ENCODE measurements around the gene ISYNA1. TPM values are rescaled to one million over a fixed set of nuclear protein-coding genes. Genes with fewer than 3 reads are reported as not detected.

The ISYNA1 gene
- total and polyA plus RNA-seq, 2 donors = 26.0 to 35.6 TPM

DNA sequence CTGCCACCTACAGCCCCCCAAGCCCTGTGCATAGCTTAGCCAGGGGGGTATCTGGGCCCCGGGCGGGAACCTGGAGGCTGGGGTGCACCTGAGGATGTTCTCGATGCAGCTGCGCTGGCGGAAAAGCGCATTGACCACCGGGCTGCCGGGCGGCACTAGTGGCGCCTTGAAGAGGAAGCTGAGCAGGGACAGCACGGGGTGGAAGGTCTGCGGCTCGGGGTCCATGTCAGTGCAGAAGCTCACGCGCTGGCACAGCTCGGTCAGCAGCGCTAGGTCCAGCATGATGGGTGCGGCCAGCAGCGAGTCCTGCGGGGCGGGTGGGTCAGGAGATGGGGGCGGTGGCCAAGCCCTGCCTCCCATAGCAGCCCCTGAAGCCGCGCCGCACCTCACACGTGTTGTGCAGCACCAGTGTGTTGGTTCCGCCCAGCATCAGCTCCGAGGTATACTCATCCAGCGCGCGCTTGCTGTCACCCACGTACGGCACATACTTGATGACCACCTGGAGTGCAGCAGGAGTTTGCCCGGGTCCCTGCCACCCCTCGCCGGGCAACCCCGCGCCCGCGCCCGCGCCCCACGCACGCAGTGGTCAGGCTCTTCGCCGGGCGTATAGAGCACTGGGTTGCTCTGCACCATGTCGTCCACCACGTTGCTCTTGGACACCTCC is 2.6 kb downstream of the ISYNA1 start:
- no peak overlapping the region for H3K4me3 ChIP-seq (ENCODE audit: low read depth, low read length)
- no peak overlapping the region for H3K27ac ChIP-seq (ENCODE audit: low read depth)
- 95% methylated on average over 49 of the region's 49 CpGs for WGBS
- no peak for DNase-seq (ENCODE audit: extremely low spot score)
- H3K36me3 ChIP-seq (ENCODE audit: insufficient read depth) = no peaks in the 10 kb centered on the region
- no peaks in the 10 kb centered on the region for H3K4me1 ChIP-seq (ENCODE audit: insufficient read depth)

DNA sequence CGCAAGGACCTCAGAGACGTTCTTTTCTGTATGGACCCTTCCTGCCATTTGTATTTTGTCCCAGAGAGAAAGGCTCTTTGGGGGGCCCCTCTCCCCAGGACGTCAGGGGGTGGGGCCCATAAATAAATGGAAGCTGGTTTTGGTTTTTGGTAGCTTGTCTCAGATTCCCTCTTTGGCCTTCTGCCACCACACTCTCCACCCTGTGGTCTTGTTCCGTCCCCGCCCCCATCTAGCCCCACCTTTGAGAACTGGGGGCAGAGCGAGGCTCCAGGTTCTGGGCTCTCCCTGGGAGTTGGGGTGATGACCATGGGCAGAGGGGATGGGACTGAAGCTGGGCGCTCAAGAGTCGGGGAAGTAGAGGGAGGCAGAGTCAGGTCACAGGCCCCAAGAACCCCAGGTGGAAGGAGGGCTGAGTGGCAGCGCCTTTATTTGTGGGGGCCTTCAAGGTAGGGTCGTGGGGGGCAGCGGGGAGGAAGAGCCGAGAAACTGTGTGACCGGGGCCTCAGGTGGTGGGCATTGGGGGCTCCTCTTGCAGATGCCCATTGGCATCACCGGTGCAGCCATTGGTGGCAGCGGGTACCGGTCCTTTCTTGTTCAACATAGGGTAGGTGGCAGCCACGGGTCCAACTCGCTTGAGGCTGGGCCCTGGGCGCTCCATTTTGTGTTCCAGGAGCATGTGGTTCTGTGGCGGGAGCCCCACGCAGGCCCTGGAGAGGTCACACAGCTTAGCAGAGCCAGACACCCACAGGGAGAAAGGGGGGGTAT is 3.3 kb downstream of the ISYNA1 start:
- H3K4me1 ChIP-seq (ENCODE audit: insufficient read depth) = no peaks in the 10 kb centered on the region
- H3K4me3 ChIP-seq (ENCODE audit: low read depth, low read length) = no peak overlapping the region
- no peaks in the 10 kb centered on the region for H3K36me3 ChIP-seq (ENCODE audit: insufficient read depth)
- no peak for DNase-seq (ENCODE audit: extremely low spot score)
- WGBS = 85% methylated on average over 21 of the region's 21 CpGs
- H3K27ac ChIP-seq (ENCODE audit: low read depth) = no peak overlapping the region

DNA sequence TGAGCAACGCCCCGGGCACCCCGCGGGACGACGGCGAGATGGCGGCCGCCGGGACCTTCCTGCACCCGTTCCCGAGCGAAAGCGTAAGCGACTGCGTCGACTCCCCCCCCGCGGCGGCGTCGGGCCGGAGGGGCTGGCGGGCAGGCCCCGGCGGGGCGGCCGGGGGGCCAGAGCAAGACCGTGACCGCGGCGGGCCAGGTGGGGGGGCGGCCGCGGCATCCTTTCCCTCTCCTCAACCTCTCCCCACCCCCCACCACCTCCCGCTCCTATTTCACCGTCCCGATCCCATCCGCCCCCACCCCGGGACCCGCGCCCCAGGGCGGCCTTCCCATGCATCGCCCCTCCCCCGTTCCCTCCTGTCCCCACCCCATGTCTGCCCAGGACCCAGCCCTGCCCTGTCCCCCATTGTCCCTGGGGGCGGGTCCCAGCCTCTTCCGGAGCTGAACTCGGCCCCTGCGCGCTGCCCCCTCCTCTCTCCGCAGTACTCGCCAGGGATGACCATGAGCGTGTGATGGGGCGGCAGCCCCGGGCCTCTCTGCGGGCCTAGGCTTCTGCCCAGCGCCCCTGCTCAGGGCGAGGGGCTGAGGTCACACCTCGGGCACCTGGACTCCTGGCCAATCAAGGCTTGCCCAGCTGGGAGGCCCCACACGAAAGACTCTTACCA is 4.1 kb downstream of the ISYNA1 start:
- Histone ChIP-seq H3K4me1 (ENCODE audit: insufficient read depth) (peaks cover 1% of the 10 kb centered on the region), H3K27ac (ENCODE audit: low read depth) (no peak overlapping the region), H3K4me3 (ENCODE audit: low read depth, low read length) (peak overlapping the region; percentile 63), H3K36me3 (ENCODE audit: insufficient read depth) (no peaks in the 10 kb centered on the region)
- WGBS = 15% methylated on average over 60 of the region's 60 CpGs
- no peak for DNase-seq (ENCODE audit: extremely low spot score)

DNA sequence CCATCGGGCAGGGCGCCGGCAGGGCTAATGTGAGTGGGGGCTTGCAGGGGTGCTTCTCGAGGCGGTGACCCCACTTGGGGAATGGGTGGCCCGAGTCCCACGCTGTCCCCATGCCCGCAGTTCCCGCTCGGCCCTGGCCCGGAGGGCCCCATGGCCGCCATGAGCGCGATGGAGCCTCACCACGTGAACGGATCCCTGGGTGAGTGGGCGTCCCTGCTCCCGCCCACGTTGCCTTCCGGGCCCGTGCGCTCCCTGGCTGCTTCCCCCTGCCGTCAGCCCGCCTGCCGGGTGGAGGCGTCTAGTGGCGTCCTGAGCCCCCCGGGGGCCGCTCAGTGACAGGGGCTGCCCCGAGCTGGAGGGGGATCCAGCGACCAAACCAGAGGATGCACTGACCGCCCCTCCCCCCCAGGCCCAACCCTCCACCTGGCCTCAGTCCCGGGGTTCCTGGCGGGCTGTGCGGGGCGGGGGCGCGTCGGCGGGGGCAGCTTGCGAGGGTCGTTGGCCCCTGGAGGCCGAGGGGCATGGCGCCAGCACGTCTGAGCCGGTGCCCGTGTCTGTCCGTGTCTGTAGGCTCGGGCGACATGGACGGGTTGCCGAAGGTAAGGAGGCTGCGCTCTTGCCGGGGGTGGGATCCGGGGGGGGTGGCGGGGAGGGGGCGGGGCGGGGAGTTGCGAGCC is 4.8 kb downstream of the ISYNA1 start:
- no peak for DNase-seq (ENCODE audit: extremely low spot score)
- Histone ChIP-seq H3K4me3 (ENCODE audit: low read depth, low read length) (peak overlapping the region; percentile 63), H3K36me3 (ENCODE audit: insufficient read depth) (no peaks in the 10 kb centered on the region), H3K27ac (ENCODE audit: low read depth) (peak overlapping the region; percentile 39), H3K4me1 (ENCODE audit: insufficient read depth) (peaks cover 1% of the 10 kb centered on the region)
- WGBS = 15% methylated on average over 57 of the region's 59 CpGs

DNA sequence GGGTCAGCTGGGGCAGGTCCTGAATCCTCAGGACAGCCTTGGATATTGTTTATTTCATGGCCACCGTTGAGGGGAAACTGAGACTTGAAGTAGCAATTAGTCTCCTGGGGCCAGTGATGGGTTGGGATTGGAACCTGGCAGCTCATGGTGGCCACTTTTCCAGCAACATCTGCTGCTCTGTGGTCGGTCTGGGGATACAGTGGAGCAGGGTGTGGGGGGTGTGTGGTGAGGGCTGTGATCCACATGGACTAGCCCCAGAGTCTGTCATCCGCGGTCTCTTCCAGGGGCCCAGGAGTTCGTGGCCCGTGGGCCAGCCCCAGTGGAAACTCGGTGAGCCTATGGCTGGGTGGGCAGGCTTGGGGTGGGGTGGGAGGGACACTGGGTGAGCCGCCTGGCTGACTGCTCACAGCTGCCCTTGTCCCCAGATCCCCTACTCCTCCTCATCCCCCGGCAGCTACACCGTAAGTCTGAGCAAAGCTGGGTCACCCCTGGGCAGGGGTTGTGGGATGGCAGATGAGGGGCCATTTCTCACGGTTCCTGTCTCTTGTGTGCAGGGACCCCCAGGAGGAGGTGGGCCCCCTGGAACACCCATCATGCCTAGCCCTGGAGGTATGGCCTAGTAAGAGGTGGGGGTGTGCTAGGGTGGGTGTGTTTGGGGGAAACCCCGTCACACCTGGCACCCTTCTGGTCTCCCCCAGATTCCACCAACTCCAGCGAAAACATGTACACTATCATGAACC is 5.5 kb downstream of the ISYNA1 start:
- WGBS = 60% methylated on average over 13 of the region's 13 CpGs
- no peak for DNase-seq (ENCODE audit: extremely low spot score)
- H3K27ac ChIP-seq (ENCODE audit: low read depth) = no peak overlapping the region
- peak overlapping the region; percentile 63 for H3K4me3 ChIP-seq (ENCODE audit: low read depth, low read length)
- peaks cover 1% of the 10 kb centered on the region for H3K4me1 ChIP-seq (ENCODE audit: insufficient read depth)
- H3K36me3 ChIP-seq (ENCODE audit: insufficient read depth) = no peaks in the 10 kb centered on the region

DNA sequence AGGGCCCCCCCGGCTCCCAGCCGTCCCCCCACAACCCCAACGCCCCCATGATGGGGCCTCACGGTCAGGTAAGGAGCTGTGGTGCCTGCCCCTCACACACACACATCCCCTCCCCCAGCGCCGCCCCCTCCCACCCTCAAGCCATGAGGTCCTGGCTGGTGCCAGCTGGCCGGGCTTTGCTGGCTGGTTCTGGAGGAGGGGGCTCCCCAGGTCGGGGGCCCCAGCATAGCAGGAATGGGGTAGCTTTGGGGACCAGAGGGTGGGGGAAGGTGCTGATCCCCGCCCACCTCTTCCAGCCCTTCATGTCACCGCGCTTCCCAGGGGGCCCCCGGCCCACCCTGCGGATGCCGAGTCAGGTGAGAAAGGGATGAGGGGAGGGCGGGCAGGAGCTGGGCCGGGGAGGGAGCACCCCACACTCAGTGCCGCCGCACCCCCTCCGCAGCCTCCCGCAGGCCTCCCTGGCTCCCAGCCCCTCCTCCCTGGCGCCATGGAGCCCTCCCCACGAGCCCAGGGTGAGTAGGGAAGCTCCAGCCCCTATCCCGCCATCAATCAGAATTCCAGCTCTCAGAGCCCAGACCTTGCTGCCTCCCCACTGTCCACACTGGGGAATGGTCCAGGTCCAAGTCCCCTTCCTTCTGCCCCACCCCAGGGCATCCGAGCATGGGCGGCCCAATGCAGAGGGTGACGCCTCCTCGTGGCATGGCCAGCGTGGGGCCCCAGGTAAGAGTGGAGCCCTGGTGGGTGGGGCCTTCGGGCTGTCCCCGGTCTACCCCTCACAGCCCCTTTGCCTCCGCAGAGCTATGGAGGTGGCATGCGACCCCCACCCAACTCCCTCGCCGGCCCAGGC is 6.4 kb downstream of the ISYNA1 start:
- peaks cover 1% of the 10 kb centered on the region for H3K4me1 ChIP-seq (ENCODE audit: insufficient read depth)

DNA sequence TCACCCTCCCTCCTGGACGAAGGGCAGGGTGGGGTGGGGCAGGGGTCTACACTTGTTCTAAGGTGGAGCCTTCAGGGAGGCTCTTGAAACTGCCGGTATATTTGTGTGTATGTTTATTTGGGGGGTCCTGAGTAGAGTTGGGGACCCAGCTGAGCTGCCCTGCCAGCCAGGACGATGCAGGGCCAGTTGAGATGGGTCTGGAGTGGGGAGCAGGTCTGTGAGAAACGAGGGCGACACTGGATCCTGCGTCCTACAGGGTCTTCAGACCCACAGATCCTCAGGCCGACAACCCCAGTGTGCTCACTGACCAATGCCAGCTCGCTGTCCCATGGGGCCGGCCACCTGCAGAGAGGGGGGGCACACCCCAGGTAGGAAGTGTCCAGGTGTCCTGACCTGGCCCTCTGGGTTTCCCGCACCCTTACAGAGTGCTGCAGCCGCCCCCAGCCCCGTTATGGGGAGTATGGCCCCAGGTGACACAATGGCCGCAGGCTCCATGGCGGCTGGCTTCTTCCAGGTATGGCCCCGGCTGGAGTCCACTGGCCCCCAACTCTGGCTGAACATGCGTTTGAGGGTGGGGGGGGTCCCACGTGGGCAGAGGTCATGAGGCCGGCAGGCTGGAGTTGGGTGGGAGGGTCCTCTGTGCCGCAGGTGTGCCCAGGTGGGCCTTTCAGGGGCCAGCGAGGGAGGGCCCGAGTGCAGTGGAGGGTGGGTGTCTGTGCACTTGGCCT is 7.4 kb downstream of the ISYNA1 start:
- DNase-seq (ENCODE audit: extremely low spot score) = no peak
- 82% methylated on average over 21 of the region's 21 CpGs for WGBS
- H3K4me3 ChIP-seq (ENCODE audit: low read depth, low read length) = no peak overlapping the region
- no peak overlapping the region for H3K27ac ChIP-seq (ENCODE audit: low read depth)
- H3K4me1 ChIP-seq (ENCODE audit: insufficient read depth) = peaks cover 1% of the 10 kb centered on the region
- H3K36me3 ChIP-seq (ENCODE audit: insufficient read depth) = no peaks in the 10 kb centered on the region

More for the DNA sequence above, 6.4 kb downstream of the ISYNA1 start:
- 74% methylated on average over 34 of the region's 34 CpGs for WGBS
- DNase-seq (ENCODE audit: extremely low spot score) = no peak
- H3K27ac ChIP-seq (ENCODE audit: low read depth) = no peak overlapping the region
- H3K36me3 ChIP-seq (ENCODE audit: insufficient read depth) = no peaks in the 10 kb centered on the region
- H3K4me3 ChIP-seq (ENCODE audit: low read depth, low read length) = no peak overlapping the region

DNA sequence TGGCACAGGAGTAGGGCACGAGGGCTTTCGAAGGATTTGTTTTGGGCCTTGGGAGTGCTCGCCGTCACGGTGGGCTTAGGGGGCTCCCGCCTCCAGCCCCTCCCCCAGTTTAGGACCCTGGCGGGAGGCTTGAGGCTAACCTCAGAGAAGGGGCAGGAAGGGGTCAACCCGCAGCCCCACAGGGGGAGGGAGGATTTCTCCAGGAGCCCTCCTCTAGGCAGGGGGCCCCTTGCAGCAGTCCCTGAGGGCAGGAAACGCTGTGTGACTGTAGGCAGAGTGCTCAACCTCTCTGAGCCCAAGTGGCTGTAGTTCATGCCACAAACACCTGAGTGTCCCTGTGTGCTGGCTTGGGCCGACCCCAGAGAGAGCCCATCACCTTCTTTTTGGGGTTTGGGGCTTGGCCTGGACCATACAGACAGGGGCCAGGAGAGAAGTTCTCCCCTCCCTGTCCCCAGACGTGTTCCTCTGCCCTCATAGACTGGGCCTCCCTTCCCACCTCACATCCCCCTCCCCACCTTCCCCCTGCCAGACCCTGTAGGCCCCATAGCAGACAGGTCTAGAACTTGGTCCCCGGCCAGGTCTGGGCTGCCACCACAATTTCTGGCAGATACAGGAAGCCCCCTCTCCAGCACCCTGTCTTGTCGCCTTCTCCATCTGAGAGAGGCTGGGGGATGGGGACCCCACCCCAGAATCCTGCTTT is 8.1 kb downstream of the ISYNA1 start:
- DNase-seq (ENCODE audit: extremely low spot score) = no peak
- Histone ChIP-seq H3K4me1 (ENCODE audit: insufficient read depth) (peaks cover 1% of the 10 kb centered on the region), H3K36me3 (ENCODE audit: insufficient read depth) (no peaks in the 10 kb centered on the region), H3K27ac (ENCODE audit: low read depth) (no peak overlapping the region), H3K4me3 (ENCODE audit: low read depth, low read length) (no peak overlapping the region)
- WGBS = 51% methylated on average over 13 of the region's 13 CpGs

DNA sequence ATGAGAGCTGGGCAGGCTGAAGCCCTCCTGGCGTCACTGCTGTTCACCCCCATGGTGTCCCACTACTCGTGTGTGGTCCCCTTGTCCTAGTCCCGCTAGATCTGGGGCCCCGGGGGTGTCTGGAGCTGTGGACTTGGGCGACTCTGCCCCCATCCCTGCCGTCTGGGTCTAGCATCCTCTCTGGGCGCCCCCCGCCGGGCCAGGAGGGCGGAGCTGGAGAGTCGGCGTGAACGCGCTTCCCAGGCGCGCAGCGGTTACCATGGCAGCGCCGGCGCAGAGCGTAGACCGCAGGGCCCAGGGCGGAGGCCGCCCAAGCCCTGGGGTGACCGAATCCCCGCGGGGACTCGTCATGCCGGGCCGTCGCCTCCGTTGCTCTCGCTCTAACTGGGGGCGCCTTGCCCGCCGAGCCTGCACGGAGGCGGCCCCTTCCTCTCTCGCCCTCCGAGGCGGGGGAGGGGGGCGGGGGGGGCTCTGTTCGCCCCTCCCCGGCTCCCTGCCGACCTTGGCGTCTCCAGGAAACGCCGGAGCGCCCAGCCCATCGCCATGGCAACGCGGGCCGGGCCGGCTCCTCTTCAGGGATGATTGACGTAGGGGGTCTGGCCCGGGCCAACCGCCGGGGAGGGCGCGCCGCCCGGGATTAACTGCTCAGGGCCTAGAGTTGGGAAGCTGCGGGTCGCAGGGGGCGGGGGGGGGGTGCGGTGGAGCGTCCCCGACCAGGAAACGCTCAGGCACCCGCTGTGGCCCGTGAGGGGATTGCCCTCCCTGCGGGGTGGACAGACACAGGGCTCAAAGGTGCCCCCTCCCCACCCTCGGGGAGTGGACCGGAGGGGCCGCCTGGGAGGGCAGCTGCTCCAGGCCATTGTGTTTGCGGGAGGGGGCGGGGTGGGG is 8.9 kb downstream of the ISYNA1 start:
- Histone ChIP-seq H3K4me3 (ENCODE audit: low read depth, low read length) (peak overlapping the region; percentile 45), H3K27ac (ENCODE audit: low read depth) (peak overlapping the region; percentile 76), H3K36me3 (ENCODE audit: insufficient read depth) (no peaks in the 10 kb centered on the region), H3K4me1 (ENCODE audit: insufficient read depth) (peaks cover 1% of the 10 kb centered on the region)
- 5% methylated on average over 76 of the region's 77 CpGs for WGBS
- DNase-seq (ENCODE audit: extremely low spot score) = no peak

DNA sequence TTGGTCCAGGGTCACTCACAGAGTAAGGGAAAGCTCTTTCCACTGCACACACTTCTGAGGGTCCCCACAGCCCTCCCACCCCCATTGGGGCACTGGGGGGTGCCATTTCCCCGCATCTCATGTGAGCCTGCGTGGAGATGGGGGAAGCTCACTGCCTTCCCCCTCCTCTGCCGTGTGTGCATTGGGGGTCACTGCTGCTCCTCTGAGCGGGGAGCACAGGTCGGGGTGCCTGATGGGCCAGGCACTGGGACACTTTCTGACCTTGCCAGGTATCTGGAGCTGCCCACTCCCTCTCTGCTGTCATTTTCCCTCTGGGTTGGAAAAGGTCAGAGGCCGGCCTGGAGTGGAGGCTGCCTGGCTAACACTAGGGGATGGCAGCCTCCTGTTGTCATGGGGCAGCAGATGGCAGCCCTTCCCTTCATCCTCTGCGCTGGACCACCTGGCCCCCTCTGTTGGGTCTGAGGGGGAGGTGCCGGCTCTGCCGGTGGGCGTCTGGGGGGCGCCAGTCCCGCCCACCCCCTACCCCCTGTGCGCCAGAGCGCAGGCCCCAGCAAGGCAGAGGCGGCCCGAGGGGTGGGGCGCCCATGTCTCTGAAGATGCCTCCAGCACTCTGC is 9.7 kb downstream of the ISYNA1 start:
- peaks cover 1% of the 10 kb centered on the region for H3K4me1 ChIP-seq (ENCODE audit: insufficient read depth)

More for the DNA sequence above, 9.7 kb downstream of the ISYNA1 start:
- Histone ChIP-seq H3K4me3 (ENCODE audit: low read depth, low read length) (no peak overlapping the region), H3K36me3 (ENCODE audit: insufficient read depth) (no peaks in the 10 kb centered on the region), H3K27ac (ENCODE audit: low read depth) (peak overlapping the region; percentile 76)
- 68% methylated on average over 17 of the region's 17 CpGs for WGBS
- no peak for DNase-seq (ENCODE audit: extremely low spot score)
